Hepatocyte (in vitro differentiated cells): ENCODE measurements around the gene NDUFB8. TPM values are rescaled to one million over a fixed set of nuclear protein-coding genes. Genes with fewer than 3 reads are reported as not detected.

Experiments
- DNase-seq: peaks from one replicate; pipeline ENCODE4 v3.0.0-alpha.2; 2016; ENCODE audit warnings: low spot score
- H2AFZ ChIP-seq: fragments of 200-600 bp; sonication (generic); 2 replicates; pipeline ENCODE4 v1.6.0; 2016; ENCODE audit warnings: antibody characterized with exemption, mild to moderate bottlenecking
- H3K27ac ChIP-seq: fragments of 200-600 bp; sonication (generic); 2 replicates; pipeline ENCODE4 v1.5.1; 2016; ENCODE audit warnings: mild to moderate bottlenecking
- H3K27me3 ChIP-seq: fragments of 200-600 bp; sonication (generic); 2 replicates; pipeline ENCODE4 v1.6.1; 2016
- H3K36me3 ChIP-seq: fragments of 200-600 bp; sonication (generic); replicated peaks from 2 replicates; pipeline ENCODE4 v1.5.1; 2016; ENCODE audit warnings: low read depth; ENCODE audit not compliant: insufficient read depth
- H3K4me1 ChIP-seq: fragments of 200-600 bp; sonication (generic); 2 replicates; pipeline ENCODE4 v1.5.1; 2016; ENCODE audit warnings: mild to moderate bottlenecking, moderate library complexity; ENCODE audit not compliant: insufficient read depth
- H3K4me2 ChIP-seq: fragments of 200-600 bp; sonication (generic); 2 replicates; pipeline ENCODE4 v1.6.0; 2016
- H3K4me3 ChIP-seq: fragments of 200-600 bp; sonication (generic); 2 replicates; pipeline ENCODE4 v1.5.1; 2016; ENCODE audit warnings: mild to moderate bottlenecking
- H3K79me2 ChIP-seq: fragments of 200-600 bp; sonication (generic); 2 replicates; pipeline ENCODE4 v1.6.0; 2017; ENCODE audit warnings: mild to moderate bottlenecking
- H3K9me2 ChIP-seq: fragments of 200-600 bp; sonication (generic); replicated peaks from 2 replicates; pipeline ENCODE4 v1.6.0; 2017; ENCODE audit warnings: mild to moderate bottlenecking; ENCODE audit not compliant: insufficient read depth
- H3K9me3 ChIP-seq: fragments of 200-600 bp; sonication (generic); 2 replicates; pipeline ENCODE4 v1.5.1; 2016; ENCODE audit warnings: low read depth, mild to moderate bottlenecking
- H4K20me1 ChIP-seq: fragments of 200-600 bp; sonication (generic); 2 replicates; pipeline ENCODE4 v1.6.0; 2016; ENCODE audit warnings: mild to moderate bottlenecking; ENCODE audit not compliant: insufficient read depth, poor library complexity, severe bottlenecking
- EZH2 ChIP-seq: fragments of 200-600 bp; sonication (generic); IDR thresholded peaks from 2 replicates; pipeline ENCODE4 v1.6.1; 2016; ENCODE audit warnings: antibody characterized with exemption, mild to moderate bottlenecking, borderline replicate concordance
- EZH2phosphoT487 ChIP-seq: fragments of 200-600 bp; sonication (generic); IDR thresholded peaks from one replicate; pipeline ENCODE4 v1.6.1; 2018; ENCODE audit warnings: antibody characterized with exemption, mild to moderate bottlenecking, low read depth, moderate library complexity; ENCODE audit not compliant: unreplicated experiment, severe bottlenecking
- WGBS: methylation state at CpG from one replicate; pipeline ENCODE4 v1.1.6; 2016; ENCODE audit warnings: low lambda C conversion rate; ENCODE audit errors: missing lambda C conversion rate; 5-methylcytosine and 5-hydroxymethylcytosine counted together
- polyA plus RNA-seq: library from polyadenylated mRNA; unstranded; fragments of >200 nt; fragmentation: Nextera tagmentation; extraction: Ambion mirVana; gene quantifications from 2 replicates; pipeline ENCODE4 v1.2.1, GENCODE V29; 2016
- total RNA-seq: library from RNA; depleted of rRNA; stranded (reverse); fragments of >200 nt; gene quantifications from 2 replicates; pipeline ENCODE4 v1.2.3, GENCODE V29; 2014
- TF ChIP-seq, protein P1 (sequence below): fragments of 200-600 bp; sonication (generic); IDR thresholded peaks from 2 replicates; pipeline ENCODE4 v1.5.1; 2016; ENCODE audit warnings: antibody characterized with exemption, mild to moderate bottlenecking; ENCODE audit not compliant: poor library complexity

The NDUFB8 gene
- total and polyA plus RNA-seq, 2 experiments from 2014 or later = 124 to 355 TPM

- H3K9me3 ChIP-seq = no peaks in the 10 kb centered on the region
- no peak for DNase-seq
- peaks cover 14% of the 10 kb centered on the region for H3K4me1 ChIP-seq
- TF ChIP-seq, protein P1, sequence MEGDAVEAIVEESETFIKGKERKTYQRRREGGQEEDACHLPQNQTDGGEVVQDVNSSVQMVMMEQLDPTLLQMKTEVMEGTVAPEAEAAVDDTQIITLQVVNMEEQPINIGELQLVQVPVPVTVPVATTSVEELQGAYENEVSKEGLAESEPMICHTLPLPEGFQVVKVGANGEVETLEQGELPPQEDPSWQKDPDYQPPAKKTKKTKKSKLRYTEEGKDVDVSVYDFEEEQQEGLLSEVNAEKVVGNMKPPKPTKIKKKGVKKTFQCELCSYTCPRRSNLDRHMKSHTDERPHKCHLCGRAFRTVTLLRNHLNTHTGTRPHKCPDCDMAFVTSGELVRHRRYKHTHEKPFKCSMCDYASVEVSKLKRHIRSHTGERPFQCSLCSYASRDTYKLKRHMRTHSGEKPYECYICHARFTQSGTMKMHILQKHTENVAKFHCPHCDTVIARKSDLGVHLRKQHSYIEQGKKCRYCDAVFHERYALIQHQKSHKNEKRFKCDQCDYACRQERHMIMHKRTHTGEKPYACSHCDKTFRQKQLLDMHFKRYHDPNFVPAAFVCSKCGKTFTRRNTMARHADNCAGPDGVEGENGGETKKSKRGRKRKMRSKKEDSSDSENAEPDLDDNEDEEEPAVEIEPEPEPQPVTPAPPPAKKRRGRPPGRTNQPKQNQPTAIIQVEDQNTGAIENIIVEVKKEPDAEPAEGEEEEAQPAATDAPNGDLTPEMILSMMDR = no peak
- TF ChIP-seq EZH2 = no peak
- no peak for TF ChIP-seq EZH2phosphoT487
- H3K27me3 ChIP-seq = peaks cover 15% of the 10 kb centered on the region
- no peak overlapping the region for H2AFZ ChIP-seq
- no peak overlapping the region for H3K4me2 ChIP-seq
- no peak overlapping the region for H3K4me3 ChIP-seq
- peaks cover 4% of the 10 kb centered on the region for H4K20me1 ChIP-seq
- peaks cover 19% of the 10 kb centered on the region for H3K79me2 ChIP-seq
- no peak overlapping the region for H3K27ac ChIP-seq
- 88% methylated on average over 6 of the region's 6 CpGs for WGBS
- H3K9me2 ChIP-seq = no peaks in the 10 kb centered on the region
- H3K36me3 ChIP-seq = no peaks in the 10 kb centered on the region
Measured at GRCh38 chr10:100524206-100524605, 5.5 kb downstream of the NDUFB8 start.

GRCh38 chr10:100522945-100523344 lies 6.7 kb downstream of the NDUFB8 start:
- no peak overlapping the region for H2AFZ ChIP-seq
- no peaks in the 10 kb centered on the region for H3K9me2 ChIP-seq
- no peaks in the 10 kb centered on the region for H3K9me3 ChIP-seq
- no peak overlapping the region for H3K27ac ChIP-seq
- H3K27me3 ChIP-seq = peaks cover 18% of the 10 kb centered on the region
- TF ChIP-seq EZH2 (no peak), EZH2phosphoT487 (no peak)
- TF ChIP-seq, protein P1 = no peak
- no peak for DNase-seq
- no peaks in the 10 kb centered on the region for H3K36me3 ChIP-seq
- peaks cover 4% of the 10 kb centered on the region for H4K20me1 ChIP-seq
- H3K4me2 ChIP-seq = no peak overlapping the region
- H3K79me2 ChIP-seq = peaks cover 7% of the 10 kb centered on the region
- 94% methylated on average over 9 of the region's 9 CpGs for WGBS
- H3K4me3 ChIP-seq = no peak overlapping the region
- H3K4me1 ChIP-seq = peaks cover 9% of the 10 kb centered on the region

DNA sequence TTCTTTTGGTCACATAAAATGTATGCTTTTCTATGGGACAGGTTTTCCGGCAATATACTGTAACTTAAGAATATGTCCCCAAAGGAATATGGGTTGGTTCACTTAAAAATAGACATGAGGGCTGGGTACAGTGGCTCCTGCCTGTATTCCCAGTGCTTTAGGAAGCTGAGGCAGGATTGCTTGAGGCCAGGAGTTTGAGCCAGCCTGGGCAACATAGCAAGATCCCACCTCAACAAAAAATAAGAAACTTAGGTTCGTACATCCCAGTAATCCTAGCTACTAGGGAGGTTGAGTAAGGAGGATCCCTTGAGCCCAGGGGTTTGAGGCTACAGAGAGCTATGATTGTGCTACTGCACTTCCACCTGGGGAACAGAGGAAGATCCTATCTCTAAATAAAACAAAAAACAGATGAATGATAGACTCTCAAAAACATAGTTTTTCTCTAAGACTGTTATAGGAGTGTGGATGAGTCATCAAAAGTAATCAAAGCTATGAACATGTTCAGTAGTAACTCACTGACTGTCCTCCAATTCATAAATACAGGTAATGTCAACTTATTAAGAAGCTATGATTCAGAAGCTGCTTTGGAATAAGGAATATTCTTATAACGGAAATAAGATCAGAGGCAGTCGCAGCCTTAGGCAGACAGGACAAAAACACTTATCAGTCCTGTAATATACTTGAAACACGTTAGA lies 7.4 kb downstream of the NDUFB8 start:
- 91% methylated on average over 5 of the region's 5 CpGs for WGBS
- no peak overlapping the region for H3K4me3 ChIP-seq
- H3K9me3 ChIP-seq = no peaks in the 10 kb centered on the region
- no peak overlapping the region for H3K4me2 ChIP-seq
- peaks cover 9% of the 10 kb centered on the region for H3K4me1 ChIP-seq
- H3K27ac ChIP-seq = no peak overlapping the region
- peaks cover 18% of the 10 kb centered on the region for H3K27me3 ChIP-seq
- H3K36me3 ChIP-seq = no peaks in the 10 kb centered on the region
- no peak overlapping the region for H2AFZ ChIP-seq
- no peaks in the 10 kb centered on the region for H4K20me1 ChIP-seq
- H3K79me2 ChIP-seq = no peaks in the 10 kb centered on the region
- TF ChIP-seq EZH2phosphoT487 (no peak), EZH2 (no peak)
- TF ChIP-seq, protein P1 = no peak
- no peaks in the 10 kb centered on the region for H3K9me2 ChIP-seq
- no peak for DNase-seq
